K562 (cell line): Measurements from ENCODE around the gene PTAFR. TPM values are rescaled to one million over a fixed set of nuclear protein-coding genes. Genes with fewer than 3 reads are reported as not detected.

ENCODE experiments used
- ATAC-seq: fragments of 200-7000 bp; cut with Tn5 transposase; 3 replicates; pipeline ENCODE4 v1.9.1; 2020; ENCODE audit warnings: moderate library complexity
- BruUV-seq: library from RNA; stranded (reverse); fragments of 400-500 nt; replicated peaks from 2 replicates; lab custom pipeline; 2021; lab: Mats Ljungman, UMichigan
- CTCF ChIA-PET: fragments of 300-600 bp; formaldehyde crosslinking; extraction: SDS; loops from one replicate; lab custom pipeline; 2021; ENCODE audit warnings: low intra/inter-chr PET ratio; lab: Yijun Ruan, JAX
- POLR2A ChIA-PET: fragments of 300-600, 350-650 bp; sonication (Branson Sonifier 250); formaldehyde crosslinking; extraction: SDS; loops from one replicate; lab custom pipeline; 2021; ENCODE audit warnings: antibody characterized with exemption, inconsistent platforms; lab: Yijun Ruan, JAX
- DNase-seq, 4 experiments: peaks; one replicate each; pipeline versions ENCODE4 v3.0.0 to v3.0.0-alpha.2; 2011 to 2018; ENCODE audit warnings: low spot score in 3 of 4, mixed read lengths in 3 of 4; ENCODE audit errors: extremely low read depth in 1 of 4
- FAIRE-seq: peaks from 2 replicates; lab custom pipeline; 2011; peaks lifted over from hg19 to GRCh38; lab: Jason Lieb, UNC
- H2AFZ ChIP-seq: 2 replicates; pipeline ENCODE4 v1.6.0; 2011; ENCODE audit warnings: low read depth, low read length, control low read depth, inconsistent platforms
- H3K27ac ChIP-seq: fragments of 200-600 bp; 3 replicates; pipeline ENCODE4 v1.8.0; 2011; ENCODE audit warnings: low read depth, mild to moderate bottlenecking, control low read depth, inconsistent platforms, low read length, moderate library complexity, mixed read lengths; ENCODE audit errors: extremely low read depth
- H3K27me3 ChIP-seq, 2 experiments: fragments of 300-600 bp in 1 of 2; 2 replicates in 1 of 2; 3 replicates in 1 of 2; pipeline versions ENCODE4 v1.6.0 to v1.8.0; 2011; ENCODE audit warnings: inconsistent platforms in 2 of 2, low read length in 2 of 2, mild to moderate bottlenecking in 1 of 2, mixed read lengths in 1 of 2, moderate library complexity in 1 of 2; ENCODE audit not compliant: control insufficient read depth in 2 of 2, insufficient read depth in 2 of 2
- H3K36me3 ChIP-seq: fragments of 300-600 bp; 3 replicates; pipeline ENCODE4 v1.8.0; 2011; ENCODE audit warnings: mild to moderate bottlenecking, low read length, inconsistent platforms; ENCODE audit not compliant: control insufficient read depth, insufficient read depth
- H3K4me1 ChIP-seq, 2 experiments: fragments of 200-600 bp in 1 of 2; replicated peaks in 1 of 2; 2 replicates in 1 of 2; 3 replicates in 1 of 2; pipeline versions ENCODE4 v1.5.1 to v1.8.0; 2011; ENCODE audit warnings: inconsistent platforms in 2 of 2, low read length in 2 of 2, mild to moderate bottlenecking in 1 of 2, mixed read lengths in 1 of 2, moderate library complexity in 1 of 2; ENCODE audit not compliant: control insufficient read depth in 2 of 2, insufficient read depth in 2 of 2
- H3K4me2 ChIP-seq: 2 replicates; pipeline ENCODE4 v1.6.1; 2011; ENCODE audit warnings: low read length, control low read depth, inconsistent platforms, mixed read lengths; ENCODE audit not compliant: insufficient read depth
- H3K4me3 ChIP-seq: fragments of 200-600 bp; sonication (generic), shearing (Covaris generic); 2 replicates; pipeline ENCODE4 v1.5.1; 2016; ENCODE audit warnings: control low read depth, inconsistent platforms
- H3K79me2 ChIP-seq: fragments of 200-600 bp; 3 replicates; pipeline ENCODE4 v1.8.0; 2011; ENCODE audit warnings: low read length, inconsistent platforms; ENCODE audit not compliant: control insufficient read depth, insufficient read depth
- H3K9ac ChIP-seq, 2 experiments: 2 replicates each; pipeline versions ENCODE4 v1.6.0 to v1.6.1; 2011; ENCODE audit warnings: low read depth in 2 of 2, low read length in 2 of 2, control low read depth in 1 of 2, inconsistent platforms in 1 of 2, mild to moderate bottlenecking in 1 of 2, mixed read lengths in 1 of 2; ENCODE audit not compliant: insufficient read depth in 1 of 2
- H3K9me1 ChIP-seq: one replicate; pipeline ENCODE4 v1.6.0; 2011; ENCODE audit warnings: inconsistent platforms, mild to moderate bottlenecking, low read length, moderate library complexity; ENCODE audit not compliant: control insufficient read depth, insufficient read depth
- H3K9me3 ChIP-seq: replicated peaks from 2 replicates; pipeline ENCODE4 v1.5.1; 2011; ENCODE audit warnings: low read depth, low read length, inconsistent platforms; ENCODE audit not compliant: control insufficient read depth, insufficient read depth
- H4K20me1 ChIP-seq: replicated peaks from 2 replicates; pipeline ENCODE4 v1.6.1; 2011; ENCODE audit warnings: low read length, inconsistent platforms, mixed read lengths; ENCODE audit not compliant: control insufficient read depth, insufficient read depth
- BRCA1 ChIP-seq, 2 experiments: fragments of 450-650 bp in 1 of 2; sonication (generic) in 1 of 2; formaldehyde crosslinking in 1 of 2; IDR thresholded peaks; 2 replicates each; pipeline versions ENCODE4 v1.5.0 to v1.6.1; 2017 to 2020; ENCODE audit warnings: mild to moderate bottlenecking in 1 of 2, missing genetic modification reagents in 1 of 2
- HMGXB4 ChIP-seq: sonication (generic); formaldehyde crosslinking; IDR thresholded peaks from 2 replicates; pipeline ENCODE4 v1.8.1; 2023; ENCODE audit warnings: mild to moderate bottlenecking, missing genetic modification reagents
- HNRNPLL ChIP-seq: fragments of 200-400 bp; formaldehyde crosslinking; IDR thresholded peaks from 2 replicates; pipeline ENCODE4 v1.6.1; 2017; ENCODE audit warnings: low read length, low read depth, mild to moderate bottlenecking; ENCODE audit not compliant: poor library complexity, severe bottlenecking
- KLF10 ChIP-seq: fragments of 250-450 bp; sonication (Bioruptor Pico); IDR thresholded peaks from 2 replicates; pipeline ENCODE4 v1.6.1; 2021; ENCODE audit warnings: matching md5 sums
- MCM2 ChIP-seq: fragments of 450-650 bp; IDR thresholded peaks from 2 replicates; pipeline ENCODE4 v1.6.1; 2017; ENCODE audit warnings: low read depth, mild to moderate bottlenecking
- NFYB ChIP-seq: IDR thresholded peaks from 2 replicates; pipeline ENCODE4 v1.6.1; 2011; ENCODE audit warnings: mild to moderate bottlenecking, moderate library complexity; ENCODE audit not compliant: insufficient read length; ENCODE audit errors: extremely low read depth
- PHTF2 ChIP-seq: fragments of 250-450 bp; sonication (Bioruptor Pico); IDR thresholded peaks from 2 replicates; pipeline ENCODE4 v1.5.0; 2021; ENCODE audit warnings: mild to moderate bottlenecking
- PTBP1 ChIP-seq: fragments of 200-400 bp; formaldehyde crosslinking; IDR thresholded peaks from 2 replicates; pipeline ENCODE4 v1.6.1; 2017; ENCODE audit warnings: low read depth, low read length
- RBM15 ChIP-seq: fragments of 200-400 bp; formaldehyde crosslinking; IDR thresholded peaks from 2 replicates; pipeline ENCODE4 v1.6.1; 2018; ENCODE audit warnings: mild to moderate bottlenecking, low read length, moderate library complexity; ENCODE audit not compliant: insufficient read depth
- THRB ChIP-seq: fragments of 450-650 bp; formaldehyde crosslinking; conservative IDR thresholded peaks from 2 replicates; pipeline ENCODE4 v1.4.0; 2022; ENCODE audit warnings: mild to moderate bottlenecking, missing genetic modification characterization
- ZNF518B ChIP-seq: fragments of 250-450 bp; sonication (Bioruptor Pico); IDR thresholded peaks from 2 replicates; pipeline ENCODE4 v1.5.0; 2021; ENCODE audit warnings: mild to moderate bottlenecking, moderate library complexity
- WGBS: fragments of 100-300 bp; shearing (Covaris generic); methylation state at CpG from one replicate; pipeline ENCODE4 v1.1.6; 2016; ENCODE audit warnings: low coverage, mixed read lengths; ENCODE audit not compliant: insufficient coverage; ENCODE audit errors: missing lambda C conversion rate; 5-methylcytosine and 5-hydroxymethylcytosine counted together
- in situ Hi-C: fragments of 300-500 bp; cut with MboI; formaldehyde crosslinking; loops from 4 replicates; pipeline ENCODE4 v1.15.0; 2018; ENCODE audit warnings: inconsistent platforms, mixed read lengths
- intact Hi-C: fragments of 100-400 bp; cut with micrococcal nuclease; formaldehyde crosslinking; loops from 2 replicates; pipeline ENCODE4 v1.14.2; 2022
- polyA plus RNA-seq, 8 experiments: library from polyadenylated mRNA; depleted of rRNA in 4 of 8; stranded (reverse) in 5 of 8; unstranded in 3 of 8; fragments of >200 nt; fragmentation: Nextera tagmentation in 2 of 8; fragmentation: Illumina TruSeq in 1 of 8; extraction: Ambion mirVana in 2 of 8; extraction: Trizol in 1 of 8; gene quantifications; 2 replicates each; pipeline versions ENCODE4 v1.2.1 to v1.2.3, GENCODE V29; 2011 to 2014; ENCODE audit warnings: inconsistent platforms in 1 of 8, missing spikeins in 1 of 8
- total RNA-seq, 7 experiments: library from RNA; depleted of rRNA in 6 of 7; stranded (reverse); fragments of >200 nt in 6 of 7; fragmentation: Illumina TruSeq in 2 of 7; extraction: Trizol in 2 of 7; gene quantifications; 2 replicates each; pipeline versions ENCODE4 v1.2.1 to v1.2.3, GENCODE V29; 2011 to 2021; ENCODE audit warnings: low replicate concordance in 1 of 7
- TF ChIP-seq, protein P1 (sequence below): fragments of 450-650 bp; formaldehyde crosslinking; IDR thresholded peaks from 2 replicates; pipeline ENCODE4 v1.4.0; 2020; ENCODE audit warnings: mild to moderate bottlenecking, moderate library complexity

PTAFR gene
- total and polyA plus RNA-seq, 9 of the 15 experiments (the other 6 are each of a cell fraction or from before 2014, with no cell fraction given): 0.15 to 0.55 (median 0.40) TPM; not detected in 1

DNA sequence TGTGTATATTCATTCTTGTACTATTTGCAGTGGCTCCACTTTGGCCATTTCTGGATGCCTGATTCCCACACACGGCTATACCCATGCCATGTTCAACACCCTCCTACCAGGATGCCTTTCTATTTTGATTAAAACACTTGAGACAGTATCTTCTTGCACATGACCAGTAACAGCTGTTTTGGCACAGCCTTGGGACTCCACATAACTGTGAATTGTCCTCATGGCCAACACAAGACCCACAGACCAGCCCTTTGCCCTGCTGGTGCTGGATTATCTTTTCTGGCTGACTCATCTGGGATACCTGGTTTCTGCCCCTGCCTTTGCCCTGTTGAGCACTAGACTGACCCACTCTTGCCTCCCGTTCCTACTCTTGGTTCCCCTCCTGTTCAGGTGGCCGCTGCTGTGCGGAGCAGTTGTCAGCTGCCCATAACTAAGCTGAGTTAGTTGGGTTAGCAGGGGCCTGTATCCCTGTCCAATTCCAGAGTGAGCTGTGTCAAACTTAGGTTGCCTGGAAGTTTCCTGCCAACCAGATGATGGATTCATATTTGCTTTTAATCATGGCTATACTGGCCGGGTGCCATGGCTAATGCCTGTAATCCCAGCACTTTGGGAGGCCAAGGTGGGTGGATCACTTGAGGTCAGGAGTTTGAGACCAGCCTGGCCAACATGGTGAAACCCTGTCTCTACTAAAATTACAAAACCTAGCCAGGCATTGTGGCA lies 77.3 kb downstream of the PTAFR start:
- Histone ChIP-seq H4K20me1 (no peaks in the 10 kb centered on the region), H3K9me1 (no peaks in the 10 kb centered on the region), H3K79me2 (no peaks in the 10 kb centered on the region), H3K4me3 (no peak overlapping the region), H3K9me3 (no peaks in the 10 kb centered on the region), H3K27me3 (no peaks in the 10 kb centered on the region), H2AFZ (peak overlapping the region; percentile 50; the same call in 1 of the 2 replicates), H3K4me2 (no peak overlapping the region), H3K27ac (no peak overlapping the region), H3K9ac (peak overlapping the region in 1 of 2 experiments; percentile 45; a peak in 1 of 4 replicates), H3K4me1 (peaks cover 0 to 2% of the 10 kb centered on the region in 2 experiments; a peak in 1 of 5 replicates), H3K36me3 (no peaks in the 10 kb centered on the region)
- ChIA-PET CTCF (interaction anchor here (0.5 kb wide), 1 partner anchor 39 kb away, joined by 7 read pairs; no protein-coding TSS in a partner anchor), POLR2A (no interaction called here)
- FAIRE-seq (no peak), DNase-seq (no peak), ATAC-seq (no peak)
- TF ChIP-seq PHTF2: no peak
- TF ChIP-seq PTBP1: no peak
- TF ChIP-seq RBM15: no peak
- no peak for TF ChIP-seq THRB (CRISPR knock-in tag)
- TF ChIP-seq ZNF518B: no peak
- TF ChIP-seq BRCA1 (IDR thresholded peaks at IDR 0.05): no peak
- no peak for TF ChIP-seq BRCA1 (CRISPR knock-in tag; IDR thresholded peaks at IDR 0.05)
- TF ChIP-seq KLF10 (CRISPR knock-in tag): no peak
- TF ChIP-seq, protein P1, sequence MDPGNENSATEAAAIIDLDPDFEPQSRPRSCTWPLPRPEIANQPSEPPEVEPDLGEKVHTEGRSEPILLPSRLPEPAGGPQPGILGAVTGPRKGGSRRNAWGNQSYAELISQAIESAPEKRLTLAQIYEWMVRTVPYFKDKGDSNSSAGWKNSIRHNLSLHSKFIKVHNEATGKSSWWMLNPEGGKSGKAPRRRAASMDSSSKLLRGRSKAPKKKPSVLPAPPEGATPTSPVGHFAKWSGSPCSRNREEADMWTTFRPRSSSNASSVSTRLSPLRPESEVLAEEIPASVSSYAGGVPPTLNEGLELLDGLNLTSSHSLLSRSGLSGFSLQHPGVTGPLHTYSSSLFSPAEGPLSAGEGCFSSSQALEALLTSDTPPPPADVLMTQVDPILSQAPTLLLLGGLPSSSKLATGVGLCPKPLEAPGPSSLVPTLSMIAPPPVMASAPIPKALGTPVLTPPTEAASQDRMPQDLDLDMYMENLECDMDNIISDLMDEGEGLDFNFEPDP (CRISPR knock-in tag): no peak
- TF ChIP-seq HNRNPLL: no peak
- TF ChIP-seq HMGXB4 (CRISPR knock-in tag): no peak
- TF ChIP-seq MCM2: no peak
- no peak for TF ChIP-seq NFYB
- intact Hi-C loops: no loop called here
- in situ Hi-C loops: no loop called here
- WGBS: 50% methylated on average over 5 of the region's 5 CpGs
- BruUV-seq: no TSS peak
